Spleen (tissue), 11 donors: ENCODE results near the gene CHCHD6. TPM values are rescaled to one million over a fixed set of nuclear protein-coding genes. Genes with fewer than 3 reads are reported as not detected.

Experiments
- DNase-seq: peaks from one replicate; pipeline ENCODE4 v3.0.0-alpha.2; 2020
- H3K27ac ChIP-seq, 8 donors: fragments of 200-600 bp; sonication (generic) in 7 of 8; 1 replicate in 4 of 8; 2 replicates in 4 of 8; pipeline versions ENCODE4 v1.5.0 to v1.8.0; 2016 to 2021; ENCODE audit warnings: inconsistent platforms in 4 of 8, mild to moderate bottlenecking in 4 of 8, moderate library complexity in 1 of 8
- H3K27me3 ChIP-seq, 7 donors: fragments of 200-600 bp; sonication (generic) in 6 of 7; replicated peaks in 1 of 7; 1 replicate in 4 of 7; 2 replicates in 3 of 7; pipeline versions ENCODE4 v1.5.0 to v1.8.0; 2016 to 2021; ENCODE audit warnings: inconsistent platforms in 3 of 7, mild to moderate bottlenecking in 1 of 7
- H3K36me3 ChIP-seq, 6 donors: fragments of 200-600 bp; sonication (generic) in 5 of 6; 1 replicate in 4 of 6; 2 replicates in 2 of 6; pipeline versions ENCODE4 v1.5.0 to v1.8.0; 2016 to 2021; ENCODE audit warnings: inconsistent platforms in 2 of 6
- H3K4me1 ChIP-seq, 6 donors: fragments of 200-600 bp; sonication (generic) in 5 of 6; 1 replicate in 3 of 6; 2 replicates in 3 of 6; pipeline versions ENCODE4 v1.5.0 to v1.8.0; 2016 to 2021; ENCODE audit warnings: inconsistent platforms in 3 of 6
- H3K4me3 ChIP-seq, 8 donors: fragments of 200-600 bp; sonication (generic) in 7 of 8; 1 replicate in 4 of 8; 2 replicates in 4 of 8; pipeline versions ENCODE4 v1.5.0 to v1.8.0; 2016 to 2021; ENCODE audit warnings: inconsistent platforms in 4 of 8, mild to moderate bottlenecking in 4 of 8, moderate library complexity in 2 of 8
- H3K9me3 ChIP-seq, 8 donors: fragments of 200-600 bp; sonication (generic) in 7 of 8; 1 replicate in 4 of 8; 2 replicates in 4 of 8; pipeline versions ENCODE4 v1.5.0 to v1.8.0; 2016 to 2021; ENCODE audit warnings: inconsistent platforms in 4 of 8
- POLR2A ChIP-seq, 3 donors: fragments of 450-650 bp; IDR thresholded peaks; one replicate each; pipeline ENCODE4 v1.5.1; 2017; ENCODE audit warnings: antibody characterized with exemption in 3 of 3, mild to moderate bottlenecking in 1 of 3
- POLR2AphosphoS5 ChIP-seq, 3 donors: sonication (generic); formaldehyde crosslinking; IDR thresholded peaks; one replicate each; pipeline ENCODE4 v1.5.1; 2017; ENCODE audit warnings: antibody characterized with exemption in 3 of 3
- WGBS, 5 donors: extraction: QIAGEN DNeasy Blood & Tissue Kit in 3 of 5; methylation state at CpG; one replicate each; pipeline versions ENCODE4 v1.1.5 to v1.1.7; 2013 to 2018; 5-methylcytosine and 5-hydroxymethylcytosine counted together
- intact Hi-C: fragments of 100-400 bp; cut with DNase I; formaldehyde crosslinking; loops from one replicate; pipeline ENCODE4 v1.15.0; 2023; ENCODE audit warnings: low total_unique reads
- polyA plus RNA-seq, 3 donors: library from polyadenylated mRNA; stranded (reverse); fragments of 200-250 nt; gene quantifications; one replicate each; pipeline ENCODE4 v1.2.1, GENCODE V29; 2013
- total RNA-seq, 7 donors: library from RNA; depleted of rRNA in 3 of 7; stranded (reverse); fragments of >200 nt in 3 of 7; fragmentation: NEBNext Ultra II Directional in 4 of 7; extraction: Animal tissue kit (Norgen Biotek cat#: 25700) in 4 of 7; gene quantifications; one replicate each; pipeline versions ENCODE4 v1.1.0 to v1.2.1, GENCODE V29; 2016 to 2021
- TF ChIP-seq, protein P1 (sequence below), 11 experiments: fragments of 200-600 bp in 7 of 11; fragments of 450-650 bp in 4 of 11; sonication (generic) in 4 of 11; IDR thresholded peaks in 8 of 11; conservative IDR thresholded peaks in 3 of 11; 1 replicate in 7 of 11; 2 replicates in 4 of 11; pipeline versions ENCODE4 v1.4.0 to v1.8.0; 2016 to 2021; ENCODE audit warnings: antibody characterized with exemption in 11 of 11, inconsistent platforms in 4 of 11, mild to moderate bottlenecking in 1 of 11
- donor health status: healthy with polysubstance abuse.
- donor health status: DM: no; HTN: no; CAD: no; lungs with moderate emphysema.
- donor health status: DM: no; HTN: no; CAD: no.
- donor health status: Bipolar disorder and iron deficiency.
- donor health status: healthy.
- donor health status: DM: no; HTN: no; CAD: no.
- donor health status: DM: yes; HTN: yes; CAD: no.

Gene CHCHD6
- total and polyA plus RNA-seq, 10 donors: 6.3 to 39.1 (median 11.8) TPM

DNA sequence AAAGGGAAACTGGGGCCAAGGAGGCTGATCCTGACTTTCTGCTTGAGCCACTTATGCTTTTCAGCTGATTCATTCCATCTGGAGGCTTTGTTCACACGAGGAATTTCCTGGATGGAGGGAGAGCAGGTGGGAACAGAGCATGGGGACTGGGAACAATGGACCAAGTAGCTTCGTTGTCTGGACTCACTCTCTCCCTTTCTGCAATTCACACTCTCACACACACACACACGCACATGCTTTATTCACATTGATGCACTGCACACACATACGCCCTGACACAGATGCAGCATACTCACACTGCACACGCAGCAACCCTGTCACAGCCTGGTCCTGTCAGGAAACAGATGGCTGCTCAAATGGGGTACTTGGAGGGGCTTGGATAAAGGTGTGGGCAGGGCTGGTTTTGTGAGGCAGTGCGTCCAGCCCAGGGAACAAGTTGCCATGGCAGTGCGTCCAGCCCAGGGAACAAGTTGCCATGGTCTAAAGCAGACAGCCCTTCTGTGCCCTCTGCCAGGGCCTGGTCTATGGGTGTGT, 19.8 kb upstream of the CHCHD6 start:
- no peak for TF ChIP-seq POLR2A (IDR thresholded peaks at IDR 0.05)
- TF ChIP-seq, protein P1, sequence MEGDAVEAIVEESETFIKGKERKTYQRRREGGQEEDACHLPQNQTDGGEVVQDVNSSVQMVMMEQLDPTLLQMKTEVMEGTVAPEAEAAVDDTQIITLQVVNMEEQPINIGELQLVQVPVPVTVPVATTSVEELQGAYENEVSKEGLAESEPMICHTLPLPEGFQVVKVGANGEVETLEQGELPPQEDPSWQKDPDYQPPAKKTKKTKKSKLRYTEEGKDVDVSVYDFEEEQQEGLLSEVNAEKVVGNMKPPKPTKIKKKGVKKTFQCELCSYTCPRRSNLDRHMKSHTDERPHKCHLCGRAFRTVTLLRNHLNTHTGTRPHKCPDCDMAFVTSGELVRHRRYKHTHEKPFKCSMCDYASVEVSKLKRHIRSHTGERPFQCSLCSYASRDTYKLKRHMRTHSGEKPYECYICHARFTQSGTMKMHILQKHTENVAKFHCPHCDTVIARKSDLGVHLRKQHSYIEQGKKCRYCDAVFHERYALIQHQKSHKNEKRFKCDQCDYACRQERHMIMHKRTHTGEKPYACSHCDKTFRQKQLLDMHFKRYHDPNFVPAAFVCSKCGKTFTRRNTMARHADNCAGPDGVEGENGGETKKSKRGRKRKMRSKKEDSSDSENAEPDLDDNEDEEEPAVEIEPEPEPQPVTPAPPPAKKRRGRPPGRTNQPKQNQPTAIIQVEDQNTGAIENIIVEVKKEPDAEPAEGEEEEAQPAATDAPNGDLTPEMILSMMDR (IDR thresholded peaks at IDR 0.05 in 8 of 11, conservative IDR thresholded peaks at IDR 0.05 in 3 of 11): no peak
- H3K4me3 ChIP-seq: no peak overlapping the region
- H3K27me3 ChIP-seq: peaks cover 0 to 12% (median 0%) of the 10 kb centered on the region in 7 donors
- intact Hi-C loops: no loop called here
- no peak overlapping the region for H3K27ac ChIP-seq
- H3K36me3 ChIP-seq: no peaks in the 10 kb centered on the region
- WGBS, 5 donors: 31 to 46% (median 38%) methylated on average over 6 to 7 of the region's 7 CpGs
- H3K9me3 ChIP-seq: no peaks in the 10 kb centered on the region
- peaks cover 0 to 25% (median 10%) of the 10 kb centered on the region in 6 donors for H3K4me1 ChIP-seq
- no peak for DNase-seq

GRCh38 chr3:126685021-126685420, 19.0 kb upstream of the CHCHD6 start:
- Histone ChIP-seq H3K4me3 (no peak overlapping the region), H3K27ac (no peak overlapping the region), H3K4me1 (peaks cover 0 to 20% (median 7%) of the 10 kb centered on the region in 6 donors), H3K9me3 (no peaks in the 10 kb centered on the region), H3K36me3 (no peaks in the 10 kb centered on the region), H3K27me3 (peaks cover 0 to 5% (median 0%) of the 10 kb centered on the region in 7 donors)
- no peak for DNase-seq
- WGBS, 5 donors: 62 to 95% (median 89%) methylated on average over 2 to 3 of the region's 3 CpGs
- intact Hi-C loops: no loop called here
- TF ChIP-seq POLR2AphosphoS5 (IDR thresholded peaks at IDR 0.05) (no peak), POLR2A (IDR thresholded peaks at IDR 0.05) (no peak)
- TF ChIP-seq, protein P1 (IDR thresholded peaks at IDR 0.05 in 8 of 11, conservative IDR thresholded peaks at IDR 0.05 in 3 of 11): no peak

GRCh38 chr3:126685493-126685892, 18.5 kb upstream of the CHCHD6 start:
- TF ChIP-seq, protein P1 (IDR thresholded peaks at IDR 0.05 in 8 of 11, conservative IDR thresholded peaks at IDR 0.05 in 3 of 11): no peak
- TF ChIP-seq POLR2A (IDR thresholded peaks at IDR 0.05): no peak
- Histone ChIP-seq H3K4me1 (peaks cover 0 to 20% (median 7%) of the 10 kb centered on the region in 6 donors), H3K9me3 (no peaks in the 10 kb centered on the region), H3K36me3 (no peaks in the 10 kb centered on the region), H3K4me3 (no peak overlapping the region), H3K27ac (no peak overlapping the region), H3K27me3 (peaks cover 0 to 5% (median 0%) of the 10 kb centered on the region in 7 donors)
- 58 to 80% (median 74%) methylated on average over 2 of the region's 2 CpGs for WGBS, 5 donors
- no peak for DNase-seq
- intact Hi-C loops: no loop called here

- 89 to 93% (median 90%) methylated on average over 4 of the region's 4 CpGs for WGBS, 5 donors
- intact Hi-C loops: no loop called here
- no peaks in the 10 kb centered on the region for H3K4me1 ChIP-seq
These were observed 12.3 kb upstream of the CHCHD6 start for GRCh38 chr3:126691765-126692164.

More at GRCh38 chr3:126691765-126692164, 12.3 kb upstream of the CHCHD6 start:
- H3K27ac ChIP-seq: no peak overlapping the region
- DNase-seq: no peak
- no peak overlapping the region for H3K4me3 ChIP-seq
- no peaks in the 10 kb centered on the region for H3K36me3 ChIP-seq
- peaks cover 0 to 37% (median 0%) of the 10 kb centered on the region in 7 donors for H3K27me3 ChIP-seq
- no peak for TF ChIP-seq POLR2A (IDR thresholded peaks at IDR 0.05)
- TF ChIP-seq, protein P1 (IDR thresholded peaks at IDR 0.05 in 8 of 11, conservative IDR thresholded peaks at IDR 0.05 in 3 of 11): no peak
- no peak for TF ChIP-seq POLR2AphosphoS5 (IDR thresholded peaks at IDR 0.05)
- no peaks in the 10 kb centered on the region for H3K9me3 ChIP-seq
